ENCODE data around the gene INF2. TPM values are rescaled to one million over a fixed set of nuclear protein-coding genes. Genes with fewer than 3 reads are reported as not detected.

Gene INF2
- total RNA-seq, 1 experiment from 2014 or later = 70.9 TPM

GRCh38 chr14:104701383-104702076 is 12.1 kb downstream of the INF2 start:
- Histone ChIP-seq H3K27ac (ENCODE audit: low read depth, low read length, poor library complexity, severe bottlenecking) (no peak overlapping the region), H3K9me3 (ENCODE audit: low read depth, low read length, poor library complexity, severe bottlenecking) (no peaks in the 10 kb centered on the region), H3K4me1 (ENCODE audit: insufficient read depth, low read length, poor library complexity, severe bottlenecking) (peaks cover 7% of the 10 kb centered on the region), H3K27me3 (replicated peaks; ENCODE audit: insufficient read depth, low read depth, low read length, poor library complexity) (no peaks in the 10 kb centered on the region), H3K36me3 (ENCODE audit: insufficient read depth, low read length, poor library complexity, severe bottlenecking) (peaks cover 26% of the 10 kb centered on the region), H3K4me3 (ENCODE audit: low read depth, low read length, poor library complexity, severe bottlenecking) (no peak overlapping the region)
- TF ChIP-seq CTCF (conservative IDR thresholded peaks at IDR 0.05; ENCODE audit: low read depth, low read length) (no peak), EZH2 (IDR thresholded peaks at IDR 0.05; ENCODE audit: borderline replicate concordance, low read depth, low read length, poor library complexity, severe bottlenecking) (no peak)
- no TSS peak for BruUV-seq (replicated peaks)
- ChIA-PET POLR2A (ENCODE audit: low non-redundant PET) (no interaction called here), CTCF (interaction anchor here (0.7 kb wide), 1 partner anchor 54 kb away, joined by 12 read pairs; no protein-coding TSS in a partner anchor)
- intact Hi-C loops (cut with micrococcal nuclease; ENCODE audit: unreplicated experiment) = no loop called here
- no peak for DNase-seq (ENCODE audit: low spot score)

DNA sequence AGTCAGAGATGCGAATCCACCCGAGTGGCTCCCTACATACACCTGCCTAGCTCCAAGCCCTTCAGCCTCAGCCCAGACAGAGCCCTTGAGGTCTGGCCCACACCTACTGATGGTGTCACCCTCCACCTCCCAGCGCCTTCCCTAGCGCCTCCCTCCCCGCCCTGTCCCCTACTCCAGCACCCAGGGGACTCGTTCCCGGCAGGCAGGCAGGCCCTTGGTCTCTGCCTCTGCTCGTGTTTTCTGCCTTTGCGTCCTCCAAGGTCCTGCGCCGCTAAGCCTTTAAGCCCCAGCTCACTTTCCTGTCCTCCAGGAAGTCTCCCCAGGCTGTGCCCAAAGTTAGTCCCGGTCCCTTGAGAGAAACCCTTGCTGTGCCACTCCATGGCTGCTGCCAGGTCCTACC is 12.7 kb downstream of the INF2 start:
- Histone ChIP-seq H3K4me1 (ENCODE audit: insufficient read depth, low read length, poor library complexity, severe bottlenecking) (peaks cover 3% of the 10 kb centered on the region), H3K36me3 (ENCODE audit: insufficient read depth, low read length, poor library complexity, severe bottlenecking) (peaks cover 26% of the 10 kb centered on the region), H3K9me3 (ENCODE audit: low read depth, low read length, poor library complexity, severe bottlenecking) (no peaks in the 10 kb centered on the region), H3K4me3 (ENCODE audit: low read depth, low read length, poor library complexity, severe bottlenecking) (no peak overlapping the region), H3K27ac (ENCODE audit: low read depth, low read length, poor library complexity, severe bottlenecking) (no peak overlapping the region), H3K27me3 (replicated peaks; ENCODE audit: insufficient read depth, low read depth, low read length, poor library complexity) (no peaks in the 10 kb centered on the region)
- BruUV-seq (replicated peaks) = no TSS peak
- ChIA-PET POLR2A (ENCODE audit: low non-redundant PET) (no interaction called here), CTCF (interaction anchor here (0.7 kb wide), 1 partner anchor 55 kb away, joined by 12 read pairs; no protein-coding TSS in a partner anchor)
- TF ChIP-seq CTCF (conservative IDR thresholded peaks at IDR 0.05; ENCODE audit: low read depth, low read length) = no peak
- no peak for TF ChIP-seq EZH2 (IDR thresholded peaks at IDR 0.05; ENCODE audit: borderline replicate concordance, low read depth, low read length, poor library complexity, severe bottlenecking)
- intact Hi-C loops (cut with micrococcal nuclease; ENCODE audit: unreplicated experiment) = no loop called here
- no peak for DNase-seq (ENCODE audit: low spot score)

- Histone ChIP-seq H3K9me3 (ENCODE audit: low read depth, low read length, poor library complexity, severe bottlenecking) (no peaks in the 10 kb centered on the region), H3K27me3 (replicated peaks; ENCODE audit: insufficient read depth, low read depth, low read length, poor library complexity) (no peaks in the 10 kb centered on the region), H3K27ac (ENCODE audit: low read depth, low read length, poor library complexity, severe bottlenecking) (no peak overlapping the region), H3K4me3 (ENCODE audit: low read depth, low read length, poor library complexity, severe bottlenecking) (no peak overlapping the region), H3K36me3 (ENCODE audit: insufficient read depth, low read length, poor library complexity, severe bottlenecking) (peaks cover 26% of the 10 kb centered on the region), H3K4me1 (ENCODE audit: insufficient read depth, low read length, poor library complexity, severe bottlenecking) (no peaks in the 10 kb centered on the region)
- BruUV-seq (replicated peaks) = no TSS peak
- ChIA-PET POLR2A (ENCODE audit: low non-redundant PET) (no interaction called here), CTCF (no interaction called here)
- intact Hi-C loops (cut with micrococcal nuclease; ENCODE audit: unreplicated experiment) = no loop called here
- DNase-seq (ENCODE audit: low spot score) = no peak
- TF ChIP-seq CTCF (conservative IDR thresholded peaks at IDR 0.05; ENCODE audit: low read depth, low read length) (no peak), EZH2 (IDR thresholded peaks at IDR 0.05; ENCODE audit: borderline replicate concordance, low read depth, low read length, poor library complexity, severe bottlenecking) (no peak)
Observed at GRCh38 chr14:104702673-104703072, 13.3 kb downstream of the INF2 start.
